ENCODE measurements around the gene PLN.

PLN gene

GRCh38 chr6:118578617-118579016, 30.5 kb downstream of the PLN start:
- in situ Hi-C loops (cut with MboI; ENCODE audit: low sequenced_read_pairs), result no loop called here

DNA sequence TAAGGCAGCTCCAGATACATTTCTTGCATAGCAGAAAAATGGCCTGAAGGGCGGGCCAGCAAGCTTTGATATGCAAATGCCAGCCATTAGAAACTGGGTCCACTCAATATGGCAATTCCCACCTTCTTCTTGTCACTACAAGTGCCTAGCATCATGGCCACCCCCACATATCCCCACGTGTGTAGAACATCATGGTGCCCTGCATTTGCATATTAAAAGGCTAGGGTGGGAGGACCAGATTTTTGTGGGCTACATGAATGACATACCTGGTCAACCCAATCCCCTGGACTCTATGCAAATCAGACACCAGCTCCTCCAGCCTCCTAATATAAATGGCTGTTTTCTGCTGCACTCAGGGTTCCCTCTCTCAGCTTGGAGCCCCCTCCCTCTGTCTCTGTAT, 31.7 kb downstream of the PLN start:
- in situ Hi-C loops (cut with MboI; ENCODE audit: low sequenced_read_pairs), result no loop called here

GRCh38 chr6:118580585-118581419, 32.7 kb downstream of the PLN start:
- in situ Hi-C loops (cut with MboI; ENCODE audit: low sequenced_read_pairs), result no loop called here

- in situ Hi-C loops (cut with MboI; ENCODE audit: low sequenced_read_pairs), result no loop called here
Measured at GRCh38 chr6:118581489-118581959, 33.4 kb downstream of the PLN start.

GRCh38 chr6:118584911-118585310, 36.8 kb downstream of the PLN start:
- in situ Hi-C loops (cut with MboI; ENCODE audit: low sequenced_read_pairs), result no loop called here

- in situ Hi-C loops (cut with MboI; ENCODE audit: low sequenced_read_pairs), result no loop called here
Measured at GRCh38 chr6:118586746-118587485, 38.8 kb downstream of the PLN start.

GRCh38 chr6:118588626-118589025, 40.5 kb downstream of the PLN start:
- in situ Hi-C loops (cut with MboI; ENCODE audit: low sequenced_read_pairs), result no loop called here

DNA sequence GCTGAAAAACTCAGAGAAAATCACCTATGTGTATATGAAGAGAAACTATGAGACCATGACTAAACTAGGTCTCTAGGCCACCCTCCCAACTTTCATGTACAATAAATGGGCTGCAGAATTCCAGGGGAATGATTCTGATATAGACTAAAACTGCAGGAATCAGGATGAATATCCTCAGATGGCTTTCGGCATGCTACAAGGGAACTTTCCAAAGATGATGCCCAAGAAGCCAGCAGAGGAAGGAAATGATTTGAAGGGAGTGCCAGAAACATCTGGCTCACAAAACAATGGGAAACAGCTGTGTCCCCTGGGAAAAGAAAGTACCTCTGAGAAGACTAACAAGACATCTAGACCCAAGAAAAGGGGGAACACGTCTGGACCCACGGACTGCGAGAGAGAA, 41.1 kb downstream of the PLN start:
- in situ Hi-C loops (cut with MboI; ENCODE audit: low sequenced_read_pairs), result no loop called here

DNA sequence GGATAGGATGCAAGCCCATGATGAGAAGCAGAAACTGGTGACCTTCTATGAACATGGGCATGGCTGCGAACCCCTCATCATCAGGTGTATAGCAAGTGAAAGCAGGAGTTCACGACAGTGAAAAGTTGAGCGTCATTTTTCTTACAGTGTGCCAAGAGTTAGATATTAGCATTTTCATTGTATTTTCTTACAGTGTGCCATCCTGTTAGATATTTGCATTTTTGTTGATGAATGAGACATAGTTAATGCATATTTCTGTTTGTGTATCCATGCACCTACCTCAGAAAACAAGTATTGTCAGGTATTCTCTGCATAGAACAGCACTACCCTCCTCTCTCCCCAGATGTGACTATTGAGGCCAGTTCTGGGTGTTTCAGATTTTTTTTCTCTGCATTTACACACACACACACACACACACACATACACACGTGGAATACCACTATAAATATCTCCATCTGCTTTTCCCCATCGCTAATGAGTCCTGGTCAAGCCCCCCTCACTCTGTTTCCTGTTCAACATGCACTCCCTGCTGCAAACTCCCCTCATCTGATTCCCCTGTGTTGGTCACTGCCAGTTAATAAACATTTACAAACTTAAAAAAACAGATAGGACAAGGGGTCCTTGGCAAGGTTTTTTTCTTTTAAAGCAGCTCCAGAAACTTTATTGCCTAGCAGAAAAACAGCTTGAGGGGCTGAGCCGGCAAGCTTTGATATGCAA, 41.7 kb downstream of the PLN start:
- in situ Hi-C loops (cut with MboI; ENCODE audit: low sequenced_read_pairs), result no loop called here

GRCh38 chr6:118591897-118592296, 43.8 kb downstream of the PLN start:
- in situ Hi-C loops (cut with MboI; ENCODE audit: low sequenced_read_pairs), result no loop called here

GRCh38 chr6:118594877-118595276, 46.8 kb downstream of the PLN start:
- in situ Hi-C loops (cut with MboI; ENCODE audit: low sequenced_read_pairs), result no loop called here

- in situ Hi-C loops (cut with MboI; ENCODE audit: low sequenced_read_pairs), result no loop called here
Measured at GRCh38 chr6:118596774-118597320, 48.8 kb downstream of the PLN start.

- in situ Hi-C loops (cut with MboI; ENCODE audit: low sequenced_read_pairs), result no loop called here
Measured at GRCh38 chr6:118597636-118598035, 49.5 kb downstream of the PLN start.

DNA sequence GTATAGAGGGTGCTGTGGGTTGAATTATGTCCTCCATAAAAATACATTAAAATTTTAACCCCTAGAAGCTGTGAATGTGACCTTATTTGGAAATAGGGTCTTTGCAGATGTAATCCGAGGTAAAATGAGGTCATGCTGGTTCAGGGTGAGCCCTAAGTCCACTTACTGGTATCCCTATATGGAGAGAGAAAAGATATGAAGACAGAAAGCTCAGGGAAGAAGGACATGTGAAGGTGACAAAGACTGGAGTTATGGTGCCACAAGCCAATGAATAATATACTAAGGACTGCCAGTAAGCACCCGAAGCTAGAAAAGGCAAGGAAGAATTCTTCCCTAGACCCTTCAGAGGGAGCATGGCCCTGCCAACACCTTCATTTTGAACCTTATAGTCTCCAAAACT, 50.2 kb downstream of the PLN start:
- in situ Hi-C loops (cut with MboI; ENCODE audit: low sequenced_read_pairs), result no loop called here

GRCh38 chr6:118602300-118602699, 54.2 kb downstream of the PLN start:
- in situ Hi-C loops (cut with MboI; ENCODE audit: low sequenced_read_pairs), result no loop called here

DNA sequence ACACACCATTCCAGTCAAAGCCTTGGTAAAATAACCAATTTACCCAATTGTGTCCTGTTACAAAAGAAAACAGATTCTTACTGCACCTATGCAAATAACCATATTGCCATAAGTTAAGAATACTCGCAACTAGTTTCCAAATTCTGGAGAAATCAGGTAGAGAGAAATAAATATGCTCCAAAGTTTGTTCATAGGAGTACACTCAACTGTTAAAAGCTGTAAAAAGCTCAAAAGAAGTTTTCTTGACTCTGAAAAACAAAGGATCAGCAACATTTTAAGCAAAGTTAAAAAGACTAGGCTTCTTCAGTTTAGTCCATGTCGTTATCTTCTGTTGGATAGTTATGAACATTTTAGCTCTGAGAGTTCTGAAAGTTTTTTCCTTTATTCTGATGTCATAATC, 55.3 kb downstream of the PLN start:
- in situ Hi-C loops (cut with MboI; ENCODE audit: low sequenced_read_pairs), result no loop called here

DNA sequence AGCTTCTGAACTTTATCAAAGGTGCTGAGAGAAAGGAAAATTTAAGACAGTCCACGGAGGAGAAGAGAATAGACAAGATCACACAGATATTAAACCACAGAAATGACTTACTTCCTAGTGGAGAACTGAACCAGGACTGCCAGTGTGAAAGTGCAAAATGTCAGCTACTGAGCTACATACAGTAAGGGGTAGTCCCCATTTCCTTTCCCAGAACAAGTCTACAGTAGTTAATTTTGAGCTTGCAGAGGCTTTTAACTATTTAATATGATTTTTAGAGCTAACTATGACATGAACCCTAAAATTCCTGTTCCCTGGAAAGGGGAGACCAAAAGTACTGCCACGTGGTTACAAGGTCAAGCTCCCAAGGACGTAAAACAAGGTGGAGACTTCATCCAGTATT, 58.2 kb downstream of the PLN start:
- in situ Hi-C loops (cut with MboI; ENCODE audit: low sequenced_read_pairs), result no loop called here

DNA sequence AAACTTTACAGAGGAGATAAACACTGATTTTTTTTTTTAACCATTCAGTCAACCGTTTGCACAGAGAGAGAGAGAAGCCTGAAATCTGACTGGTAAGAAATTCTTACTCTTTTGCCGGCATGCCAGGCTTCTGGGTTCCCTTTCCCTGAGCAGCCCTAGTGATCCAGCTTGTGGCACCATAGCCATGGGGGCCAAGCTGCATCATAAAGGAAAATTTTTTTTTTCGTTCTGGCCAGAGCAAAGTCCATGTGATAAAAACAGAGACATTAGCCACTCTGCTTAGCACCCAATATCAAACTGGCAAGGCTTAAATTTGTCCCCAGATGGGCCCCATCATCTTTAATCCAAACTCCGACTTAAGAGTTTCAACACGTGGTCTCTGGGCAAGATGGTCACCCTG, 58.8 kb downstream of the PLN start:
- in situ Hi-C loops (cut with MboI; ENCODE audit: low sequenced_read_pairs), result no loop called here
